Skin of body (tissue), 2 donors: ENCODE results near the gene CHAT. TPM values are rescaled to one million over a fixed set of nuclear protein-coding genes. Genes with fewer than 3 reads are reported as not detected.

Experiments
- DNase-seq: peaks from one replicate; lab custom pipeline; 2025; lab: John Stamatoyannopoulos, UW
- total RNA-seq: library from RNA; depleted of rRNA; stranded (reverse); fragments of >200 nt; gene quantifications from one replicate; pipeline ENCODE4 v1.2.3, GENCODE V29; 2014

CHAT gene
- total RNA-seq, 1 donor from 2014 or later: not detected

DNA sequence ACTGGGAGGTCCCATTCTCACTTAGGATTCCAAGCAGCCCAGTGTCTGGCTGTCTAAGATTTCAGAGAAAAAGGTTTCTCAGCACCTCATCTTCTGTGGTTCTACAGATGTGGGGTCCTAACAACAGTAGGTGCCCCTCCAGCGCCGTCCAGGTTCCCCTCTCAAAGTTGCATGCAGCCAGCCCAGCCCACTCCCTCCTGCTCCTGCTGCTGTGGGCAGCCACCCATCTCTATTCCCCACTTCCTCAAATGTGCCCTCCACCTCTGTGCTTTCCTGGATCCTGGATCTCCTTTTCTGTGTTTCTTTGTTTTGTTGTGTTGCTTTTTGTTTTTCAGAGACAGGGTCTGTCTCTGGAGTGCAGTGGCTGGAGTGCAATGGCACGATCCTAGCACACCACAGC, 17.0 kb upstream of the CHAT start:
- DNase-seq: no peak

DNA sequence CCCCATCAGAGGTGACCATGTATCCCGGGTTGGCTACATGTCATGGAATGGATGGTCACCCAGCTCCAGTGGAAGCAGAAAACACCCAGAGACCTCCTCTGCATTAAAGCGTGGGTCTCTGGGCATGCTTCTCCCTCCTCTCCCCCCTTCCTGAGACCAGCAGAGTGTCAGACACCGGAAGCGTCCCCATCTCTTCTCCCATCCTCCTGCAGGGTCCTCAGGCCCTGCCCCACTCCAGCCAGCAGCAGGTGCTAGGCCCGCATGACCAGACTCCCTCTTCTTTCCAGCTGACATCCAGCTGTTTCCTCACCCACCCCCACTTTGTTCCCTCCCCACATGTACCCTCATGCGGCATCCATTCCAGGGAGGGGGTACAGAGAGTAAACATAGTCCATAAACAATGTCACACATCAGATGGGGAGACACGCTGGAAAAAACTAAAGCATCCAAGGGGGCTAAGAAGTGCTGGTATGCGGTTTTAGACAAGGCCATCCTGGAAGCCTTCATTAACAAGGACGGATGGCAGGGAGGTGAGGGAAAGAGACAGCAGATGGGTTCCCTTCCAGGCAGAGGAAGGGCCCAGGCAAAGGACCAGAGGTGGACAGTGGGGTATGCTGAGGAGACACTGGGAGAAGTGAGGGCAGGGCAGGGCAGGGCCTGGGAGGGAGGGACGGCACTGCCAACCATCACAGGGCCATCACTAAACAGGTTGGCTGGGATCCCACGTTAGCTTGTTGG, 16.2 kb upstream of the CHAT start:
- no peak for DNase-seq

DNA sequence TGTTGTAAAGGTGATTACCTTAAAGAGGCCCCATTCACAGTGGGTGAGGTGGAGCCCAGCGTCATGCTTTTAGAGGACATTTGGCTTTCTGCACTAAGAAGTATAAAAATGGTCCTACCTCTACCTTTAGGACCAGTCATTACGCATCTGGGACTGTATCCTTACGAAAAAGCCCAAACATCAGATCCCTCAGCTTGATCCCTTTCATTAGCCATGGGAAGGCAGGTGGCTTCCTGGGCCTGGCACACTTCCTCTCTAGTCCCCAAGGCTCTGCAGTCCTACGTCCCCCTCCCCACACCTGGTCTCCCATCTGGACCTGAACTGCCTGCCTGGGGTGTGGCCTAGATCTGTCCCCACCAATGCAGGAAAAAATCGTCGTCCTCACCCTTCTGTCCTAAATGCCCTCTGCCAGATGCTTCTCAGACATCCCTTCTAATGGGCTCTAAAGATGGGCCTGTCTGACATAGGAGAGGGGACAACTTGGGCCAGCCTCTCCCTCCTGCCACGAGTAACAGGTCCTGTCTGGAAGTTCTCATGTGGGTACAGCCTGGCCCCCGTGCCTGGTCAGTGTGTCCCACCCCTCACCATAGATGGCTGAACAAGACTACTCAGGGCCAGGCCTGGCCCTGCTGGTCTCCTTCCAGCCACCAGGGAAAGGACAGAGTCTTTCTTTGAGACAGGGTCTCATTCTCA, 15.5 kb upstream of the CHAT start:
- DNase-seq: no peak

DNA sequence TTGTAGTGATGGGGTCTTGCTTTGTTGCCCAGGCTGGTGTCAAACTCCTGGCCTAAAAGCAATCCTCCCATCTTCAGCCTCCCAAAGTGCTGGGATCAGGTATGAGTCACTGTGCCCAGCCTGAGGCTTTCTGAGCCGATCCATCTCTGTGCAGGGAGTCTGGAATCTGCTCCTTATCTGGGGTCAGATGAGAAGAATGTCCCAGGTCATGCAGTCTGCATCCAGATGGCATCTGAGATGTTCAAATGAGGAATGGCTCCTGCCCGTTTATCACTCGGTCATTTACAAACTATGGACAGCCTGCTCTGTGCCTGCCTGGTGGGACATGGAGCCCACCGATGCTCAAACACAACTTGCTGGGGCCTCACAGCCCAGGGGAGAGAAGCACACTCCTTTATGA, 14.9 kb upstream of the CHAT start:
- DNase-seq: no peak

DNA sequence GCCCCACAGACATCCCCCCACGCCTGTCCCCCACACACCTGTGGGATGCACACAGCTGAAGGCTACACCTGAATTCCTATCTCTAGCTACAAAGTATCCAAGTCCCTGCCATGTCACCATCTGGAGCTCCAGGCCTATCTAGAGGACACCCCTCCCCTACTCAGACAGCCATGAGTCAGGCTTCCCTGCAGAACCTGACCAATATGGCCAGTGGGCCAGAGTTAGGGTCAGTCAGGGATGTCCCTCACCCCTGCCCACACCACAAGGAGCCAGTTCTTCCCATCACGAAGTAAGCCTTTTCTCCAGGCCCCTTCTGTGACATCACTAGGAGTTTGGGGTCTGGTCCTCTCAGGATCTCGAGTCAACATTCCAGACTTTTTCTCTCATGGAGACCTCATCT, 14.3 kb upstream of the CHAT start:
- no peak for DNase-seq

DNA sequence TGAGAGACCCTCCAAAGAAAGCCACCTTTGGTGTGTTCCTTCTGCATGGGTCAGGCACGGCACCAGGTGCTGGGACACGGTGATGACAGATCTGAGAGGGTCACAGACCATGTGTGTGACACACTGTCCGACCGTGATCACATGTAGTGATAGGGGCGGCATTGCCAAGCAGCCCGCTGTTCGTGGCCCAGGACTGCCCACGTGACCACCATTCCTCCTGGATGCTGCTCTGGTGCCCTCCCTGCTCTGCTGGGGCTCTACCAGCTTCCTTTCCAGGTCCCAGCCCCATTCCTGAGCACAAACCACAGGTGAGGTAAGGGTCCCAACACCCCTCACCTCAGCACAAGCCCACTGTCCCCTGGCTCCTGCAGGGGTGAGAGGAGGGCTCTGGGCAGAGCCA, 13.8 kb upstream of the CHAT start:
- no peak for DNase-seq

DNA sequence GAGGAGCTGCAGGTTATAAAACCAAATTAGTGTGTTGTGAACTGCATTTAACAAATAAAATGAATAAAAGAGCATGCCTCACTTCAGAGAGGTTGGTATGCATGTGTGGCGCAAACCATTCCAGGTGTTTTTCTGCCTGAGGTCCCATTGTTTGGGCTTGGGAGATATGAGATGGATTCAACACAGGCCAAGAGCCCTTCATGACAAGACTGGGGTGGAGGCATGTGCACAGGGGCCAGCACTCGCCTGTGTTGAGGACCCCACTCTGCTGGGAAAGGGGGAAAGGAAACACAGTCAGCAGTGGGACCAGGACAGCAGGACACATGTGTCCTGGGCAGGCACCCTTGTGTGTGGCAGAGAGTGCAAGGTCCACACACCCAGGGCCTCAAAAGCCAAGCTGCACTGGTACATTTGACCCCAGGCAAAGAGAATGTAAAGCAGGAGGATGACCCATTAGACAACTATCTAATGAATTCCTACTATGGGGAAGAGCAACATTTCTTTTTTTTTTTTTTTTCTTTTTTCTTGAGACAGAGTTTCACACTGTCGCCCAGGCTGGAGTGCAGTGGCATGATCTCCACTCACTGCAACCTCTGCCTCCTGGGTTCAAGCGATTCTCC, 12.9 kb upstream of the CHAT start:
- no peak for DNase-seq

DNA sequence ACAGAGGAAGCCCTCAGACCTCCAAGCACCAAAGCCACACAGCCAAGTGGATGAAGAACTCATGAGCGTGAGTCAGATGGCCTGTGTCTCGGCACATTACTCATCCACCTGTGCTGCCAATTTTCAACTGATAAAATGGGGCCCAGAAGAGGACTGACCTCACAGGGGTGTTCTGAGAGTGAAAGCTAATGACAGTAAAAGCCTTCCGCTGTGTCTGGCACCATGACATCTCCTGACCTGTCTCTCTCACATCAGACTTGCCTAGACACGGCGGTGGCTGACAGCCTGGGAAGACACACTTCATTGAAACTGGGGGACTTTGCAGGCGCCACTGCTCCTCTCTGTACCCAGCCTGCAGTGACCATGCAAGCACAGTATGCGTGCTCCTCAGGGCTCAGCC, 12.0 kb upstream of the CHAT start:
- no peak for DNase-seq

DNA sequence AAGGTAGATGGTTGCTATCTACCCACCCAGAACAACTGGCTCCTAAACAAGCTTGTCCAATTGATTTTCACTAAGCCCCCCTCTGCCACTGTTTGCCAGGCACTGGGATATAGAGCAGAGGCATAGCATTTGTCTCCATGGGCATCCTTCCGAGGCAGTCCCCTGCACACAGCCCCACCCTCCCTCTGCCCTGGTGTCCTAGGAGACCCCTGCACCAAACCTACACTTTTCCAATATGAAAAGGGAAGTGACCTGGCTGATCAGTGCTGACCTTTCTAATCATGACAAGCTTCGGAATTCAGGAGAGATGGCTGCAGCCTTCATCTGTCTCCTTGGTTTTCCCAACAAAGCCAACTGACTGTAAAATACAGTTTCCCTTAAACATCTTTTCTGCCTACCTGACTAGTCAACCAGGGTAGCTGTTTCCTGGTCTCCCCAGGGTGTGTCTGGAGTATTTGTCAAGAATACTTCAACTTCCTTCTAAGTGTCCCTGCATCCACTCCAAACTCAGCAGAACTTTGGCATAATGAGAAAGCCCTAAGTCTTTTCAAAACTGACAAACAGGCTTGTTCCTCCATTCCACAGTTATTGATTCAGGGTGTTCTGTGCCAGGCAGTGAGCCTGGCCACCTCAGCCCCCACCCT, 11.3 kb upstream of the CHAT start:
- DNase-seq: no peak

DNA sequence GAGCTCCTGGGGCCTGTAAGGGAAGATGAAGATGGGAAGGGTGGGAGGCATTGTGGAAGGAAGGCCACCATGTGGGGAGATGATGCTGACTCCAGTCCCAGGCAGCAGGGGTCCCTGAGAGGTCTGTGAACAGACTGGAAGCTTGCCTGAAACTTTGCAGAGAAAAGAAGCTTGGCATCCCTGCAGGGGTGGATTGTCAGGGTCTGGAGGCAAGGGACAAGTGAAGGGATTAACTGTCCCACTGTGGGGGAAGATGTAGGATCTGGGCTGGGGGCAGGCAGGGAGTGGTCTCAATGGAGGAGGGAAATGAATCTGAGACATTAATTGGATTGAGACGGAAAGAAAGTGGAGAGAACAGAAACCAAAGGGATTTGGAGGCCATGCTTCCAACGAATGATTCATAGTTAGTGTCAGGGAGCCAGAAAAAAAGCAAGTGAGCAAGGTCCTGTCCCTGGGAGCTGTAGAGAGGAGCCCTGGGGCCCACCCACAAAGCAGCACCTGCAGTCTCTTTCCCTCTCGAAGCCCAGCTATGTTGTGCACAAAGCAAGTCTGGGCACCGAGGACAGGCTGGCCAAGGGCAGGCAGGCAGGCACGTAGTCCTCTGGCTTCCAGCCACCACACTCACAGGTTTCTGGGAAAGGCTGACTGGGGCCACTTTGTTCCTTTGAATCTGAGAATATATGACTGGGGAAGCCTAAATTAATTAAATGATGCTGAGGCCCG, 8.5 kb upstream of the CHAT start:
- no peak for DNase-seq

DNA sequence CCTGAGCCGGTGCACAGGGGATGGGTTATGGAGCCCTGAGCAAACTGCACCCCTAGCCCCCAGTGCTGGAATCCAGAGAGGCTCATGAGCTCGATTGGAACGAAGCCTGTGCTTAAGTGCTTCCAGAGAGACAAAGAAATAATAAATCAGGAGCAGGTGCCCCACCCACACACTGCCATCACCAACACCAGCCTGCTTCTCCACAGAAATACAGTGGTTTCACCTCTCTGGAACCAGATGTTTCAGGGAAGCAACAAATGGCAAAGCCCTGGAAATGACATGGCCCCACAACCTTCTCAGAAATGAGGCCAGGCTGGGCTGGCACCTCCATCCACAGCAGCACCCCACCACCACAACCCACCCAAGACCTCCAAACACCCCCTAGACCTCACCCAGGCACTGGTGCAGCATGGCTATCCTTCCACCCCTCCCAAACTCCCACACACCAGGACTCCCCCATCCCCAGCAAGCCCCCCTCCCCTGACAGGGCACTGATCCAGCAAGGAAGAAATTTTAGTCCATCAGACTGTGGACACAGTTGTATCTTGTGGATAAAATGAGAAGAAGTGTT, 7.8 kb upstream of the CHAT start:
- DNase-seq: no peak

DNA sequence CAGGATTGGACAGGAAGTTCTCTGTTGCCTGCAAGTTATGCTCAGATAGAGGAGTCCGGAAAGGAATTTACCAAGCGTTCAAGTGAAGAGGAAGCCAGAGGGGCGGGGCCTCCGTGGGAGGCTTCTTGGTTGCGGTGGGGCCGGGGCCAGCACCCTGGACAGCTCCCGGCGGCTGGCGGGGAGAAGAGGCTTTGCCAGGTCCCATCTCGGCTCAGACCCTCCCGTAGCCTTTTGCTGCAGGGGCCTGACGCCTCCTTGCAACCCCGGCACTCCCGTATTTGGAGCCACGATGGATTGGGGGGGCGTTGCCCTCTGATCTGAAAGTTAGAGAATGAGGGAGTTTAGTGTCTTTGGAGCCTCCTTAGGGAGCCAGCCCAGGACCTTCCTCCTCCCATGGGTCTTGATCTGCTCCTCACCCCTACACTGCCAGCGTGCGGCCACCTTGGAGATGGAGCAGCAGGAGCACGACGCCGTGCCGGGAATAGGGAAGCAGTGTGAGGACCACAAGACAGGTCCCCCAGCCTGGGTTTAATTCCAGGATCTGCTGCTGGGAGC, 6.8 kb upstream of the CHAT start:
- DNase-seq: no peak

DNA sequence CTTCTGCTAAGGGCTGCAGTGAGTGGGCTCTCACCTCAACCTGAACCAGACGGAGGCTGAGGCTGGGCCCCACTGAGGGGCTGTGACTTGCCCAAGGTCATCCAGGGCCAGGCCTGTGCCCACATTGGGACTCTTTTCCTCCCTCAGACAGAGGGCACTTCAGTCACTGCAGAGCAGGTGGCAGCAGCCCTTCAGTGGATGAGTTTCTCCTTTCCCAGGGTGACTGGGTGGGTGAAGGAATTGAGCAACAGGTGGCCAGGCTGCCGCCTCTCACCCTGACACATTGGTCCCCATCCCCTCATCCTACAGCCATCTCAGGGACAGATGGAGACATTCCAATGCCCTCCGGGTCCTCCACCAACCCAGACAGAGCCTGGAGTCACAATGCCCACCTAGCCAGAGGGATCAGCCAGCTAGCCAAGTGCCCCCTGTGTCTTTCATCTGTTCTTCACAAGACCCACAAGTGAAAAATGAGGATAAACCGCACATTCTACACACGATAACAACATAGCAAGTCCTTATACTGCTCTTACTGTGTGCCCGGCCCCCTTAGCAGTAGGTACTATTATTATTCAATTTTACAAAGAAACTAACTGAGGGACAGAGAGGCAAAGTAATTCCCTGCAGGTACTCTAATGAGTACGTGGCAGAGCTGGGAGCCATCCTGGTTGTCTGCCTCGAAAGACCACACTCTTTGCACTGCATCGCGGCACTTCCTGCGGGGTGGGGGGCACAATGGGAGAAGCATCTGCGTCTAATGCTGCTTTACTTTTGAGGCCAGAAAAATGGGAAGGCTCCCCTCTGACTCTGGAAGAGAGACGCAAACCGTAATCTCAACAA, 5.5 kb upstream of the CHAT start:
- no peak for DNase-seq

DNA sequence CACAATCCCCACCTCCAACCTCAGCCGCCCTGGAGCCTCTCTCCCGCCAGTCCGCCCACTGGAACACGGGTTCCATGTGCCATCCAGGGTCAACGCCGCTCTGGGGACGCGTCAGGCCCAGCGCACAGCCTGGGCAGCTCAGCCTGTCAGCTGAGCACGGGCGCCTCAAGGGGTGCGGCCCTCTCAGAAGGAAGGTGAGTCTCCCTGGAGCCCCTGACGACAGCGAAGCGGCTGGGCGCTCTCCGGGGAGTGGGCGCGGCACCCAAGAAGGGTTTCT, 4.9 kb upstream of the CHAT start:
- DNase-seq: no peak

DNA sequence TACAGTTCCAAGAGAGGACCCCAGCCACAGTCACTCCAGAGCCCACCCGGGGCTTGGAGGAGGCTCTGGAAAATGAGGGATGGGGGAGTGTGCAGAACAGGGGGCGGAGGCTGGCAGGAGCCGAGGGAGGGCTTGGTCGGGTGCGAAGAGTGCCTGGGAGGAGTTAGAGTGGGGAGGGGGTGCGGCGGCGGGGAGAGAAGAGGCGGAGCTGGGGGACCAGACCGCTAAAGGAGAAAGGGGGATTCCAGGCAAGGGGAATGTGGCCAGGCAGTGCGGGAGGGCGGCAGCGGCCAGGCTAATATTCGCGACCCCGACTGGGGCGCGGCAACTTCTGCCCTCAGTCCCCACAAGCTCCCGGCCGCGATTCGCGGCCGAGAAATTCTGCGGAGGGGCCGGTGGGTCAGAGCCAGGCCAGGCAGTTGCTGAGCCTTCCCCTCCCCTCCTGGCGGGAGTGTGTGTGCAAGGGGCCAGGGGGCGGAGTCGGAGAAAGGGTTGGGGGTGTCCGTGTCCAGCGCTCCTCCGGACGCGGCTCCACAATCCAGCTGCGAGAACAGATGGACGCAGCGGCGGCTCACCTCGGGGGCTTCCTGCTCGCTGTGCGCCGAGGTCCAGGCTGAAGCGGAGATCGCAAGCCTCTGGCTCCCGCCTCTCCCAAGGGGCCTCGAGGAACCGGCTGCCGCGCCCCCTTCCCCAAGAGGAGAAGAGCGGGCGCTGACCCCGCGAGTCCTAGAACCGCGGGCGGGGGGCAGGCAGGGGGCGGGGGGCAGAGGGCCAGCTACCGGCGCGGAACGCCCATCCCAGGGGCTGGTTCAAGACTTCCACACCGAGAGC, 4.3 kb upstream of the CHAT start:
- no peak for DNase-seq

DNA sequence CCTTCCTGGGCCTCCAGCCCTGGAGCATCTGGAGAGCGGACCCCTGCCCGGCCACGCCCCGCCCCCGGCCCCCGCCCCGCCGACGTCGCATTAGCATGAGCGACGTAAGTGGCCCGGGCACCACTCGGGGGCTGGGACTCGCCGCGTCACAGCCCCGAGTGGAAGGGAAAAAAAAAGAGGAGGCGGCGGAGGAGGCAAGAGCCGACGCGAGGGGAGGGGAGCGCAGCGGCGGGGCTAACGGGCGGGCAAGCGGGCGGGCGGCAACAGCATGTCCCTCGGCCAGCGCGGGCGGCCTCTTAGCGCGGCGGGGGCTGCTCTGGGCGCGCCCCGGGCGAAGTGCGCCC, 3.8 kb upstream of the CHAT start, which contains the start of gene SLC18A3:
Gene SLC18A3 (plus strand): TSS at position 197 of the 344 bp plus-strand sequence. CDS start 431 bp downstream, outside the sequence.
- DNase-seq: no peak

DNA sequence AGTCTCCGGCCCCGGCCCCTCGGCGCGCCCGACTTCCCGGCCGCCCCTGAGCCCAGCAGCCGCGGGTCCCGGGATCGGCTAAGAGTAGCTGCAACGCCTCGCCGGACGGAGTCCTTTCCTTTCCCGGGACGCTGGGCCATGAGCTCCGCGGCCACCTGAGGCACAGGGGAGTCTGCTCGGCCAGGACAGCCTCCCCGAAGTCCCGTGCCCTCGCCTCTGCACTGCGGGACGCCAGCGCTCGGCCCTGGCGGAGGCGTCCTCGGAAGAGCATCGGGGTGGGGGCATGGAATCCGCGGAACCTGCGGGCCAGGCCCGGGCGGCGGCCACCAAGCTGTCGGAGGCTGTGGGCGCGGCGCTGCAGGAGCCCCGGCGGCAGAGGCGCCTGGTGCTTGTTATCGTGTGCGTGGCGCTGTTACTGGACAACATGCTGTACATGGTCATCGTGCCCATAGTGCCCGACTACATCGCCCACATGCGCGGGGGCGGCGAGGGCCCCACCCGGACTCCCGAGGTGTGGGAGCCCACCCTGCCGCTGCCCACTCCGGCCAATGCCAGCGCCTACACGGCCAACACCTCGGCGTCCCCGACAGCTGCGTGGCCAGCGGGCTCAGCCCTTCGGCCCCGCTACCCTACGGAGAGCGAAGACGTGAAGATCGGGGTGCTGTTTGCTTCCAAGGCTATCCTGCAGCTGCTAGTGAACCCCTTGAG, 3.2 kb upstream of the CHAT start:
- no peak for DNase-seq

DNA sequence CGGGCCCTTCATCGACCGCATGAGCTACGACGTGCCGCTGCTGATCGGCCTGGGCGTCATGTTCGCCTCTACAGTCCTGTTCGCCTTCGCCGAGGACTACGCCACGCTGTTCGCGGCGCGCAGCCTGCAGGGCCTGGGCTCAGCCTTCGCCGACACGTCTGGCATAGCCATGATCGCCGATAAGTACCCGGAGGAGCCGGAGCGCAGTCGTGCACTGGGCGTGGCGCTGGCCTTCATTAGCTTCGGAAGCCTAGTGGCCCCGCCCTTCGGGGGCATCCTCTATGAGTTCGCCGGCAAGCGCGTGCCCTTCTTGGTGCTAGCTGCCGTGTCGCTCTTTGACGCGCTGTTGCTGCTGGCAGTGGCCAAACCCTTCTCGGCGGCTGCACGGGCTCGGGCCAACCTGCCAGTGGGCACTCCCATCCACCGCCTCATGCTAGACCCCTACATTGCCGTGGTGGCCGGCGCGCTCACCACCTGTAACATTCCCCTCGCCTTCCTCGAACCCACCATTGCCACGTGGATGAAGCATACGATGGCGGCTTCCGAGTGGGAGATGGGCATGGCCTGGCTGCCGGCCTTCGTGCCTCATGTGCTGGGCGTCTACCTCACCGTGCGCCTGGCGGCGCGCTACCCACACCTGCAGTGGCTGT, 2.5 kb upstream of the CHAT start:
- no peak for DNase-seq
